Mammary epithelial cell (primary cell): ENCODE data around the gene ARHGAP32.

Experiments
- CTCF ChIP-seq, 2 donors: IDR thresholded peaks in 1 of 2; conservative IDR thresholded peaks in 1 of 2; 2 replicates each; pipeline ENCODE4 v1.5.1; 2011 to 2012; ENCODE audit warnings: inconsistent platforms in 2 of 2, low read length in 2 of 2, mild to moderate bottlenecking in 2 of 2, control low read depth in 1 of 2, low read depth in 1 of 2; ENCODE audit not compliant: insufficient read depth in 1 of 2; ENCODE audit errors: extremely low read depth in 1 of 2
- EZH2 ChIP-seq: IDR thresholded peaks from 2 replicates; pipeline ENCODE4 v1.6.1; 2012; ENCODE audit warnings: low read length, inconsistent platforms, borderline replicate concordance

- no peak for TF ChIP-seq CTCF (conservative IDR thresholded peaks at IDR 0.05 in 1 of 2, IDR thresholded peaks at IDR 0.05 in 1 of 2; ENCODE audit: extremely low read depth in 1 of 2, insufficient read depth in 1 of 2, low read depth in 1 of 2, low read length in 2 of 2)
- no peak for TF ChIP-seq EZH2
Observed at GRCh38 chr11:129056916-129057315, 135.2 kb downstream of the ARHGAP32 start.
